Type B pancreatic cell (in vitro differentiated cells): Measurements from ENCODE around the gene EMX1. TPM values are rescaled to one million over a fixed set of nuclear protein-coding genes. Genes with fewer than 3 reads are reported as not detected.
A peak's percentile ranks its signal among the peaks of the same experiment; 100 is the strongest.

ENCODE experiments used
- DNase-seq: peaks from one replicate; pipeline ENCODE4 v3.0.0; 2021; ENCODE audit warnings: mixed read lengths; ENCODE audit not compliant: unreplicated experiment; ENCODE audit errors: extremely low spot score
- H3K27ac Mint-ChIP-seq: 2 replicates; pipeline ENCODE4 v1.8.0; 2021; ENCODE audit warnings: mild to moderate bottlenecking, mixed read lengths
- H3K27me3 Mint-ChIP-seq: 2 replicates; pipeline ENCODE4 v1.8.0; 2021; ENCODE audit warnings: mixed read lengths
- H3K36me3 Mint-ChIP-seq: 2 replicates; pipeline ENCODE4 v1.8.0; 2021; ENCODE audit warnings: mixed read lengths
- H3K4me1 Mint-ChIP-seq: one replicate; pipeline ENCODE4 v1.8.0; 2021; ENCODE audit warnings: mixed read lengths; ENCODE audit not compliant: unreplicated experiment
- H3K4me3 Mint-ChIP-seq: 2 replicates; pipeline ENCODE4 v1.8.0; 2021; ENCODE audit warnings: mild to moderate bottlenecking, mixed read lengths
- H3K9me3 Mint-ChIP-seq: 2 replicates; pipeline ENCODE4 v1.8.0; 2021; ENCODE audit warnings: mixed read lengths
- CTCF ChIP-seq: fragments of 200-600 bp; sonication (generic); conservative IDR thresholded peaks from 2 replicates; pipeline ENCODE4 v1.5.0; 2021; ENCODE audit warnings: antibody characterized with exemption, mild to moderate bottlenecking
- total RNA-seq: library from RNA; stranded (reverse); gene quantifications from 2 replicates; pipeline ENCODE4 v1.2.1, GENCODE V29; 2021; ENCODE audit warnings: low replicate concordance

EMX1 gene
- total RNA-seq, 1 donor from 2014 or later: 0.97 TPM

GRCh38 chr2:72915320-72915906 lies 1.9 kb upstream of the EMX1 start:
- H3K4me3 Mint-ChIP-seq: peak overlapping the region; percentile 76
- peaks cover 86% of the 10 kb centered on the region for H3K27me3 Mint-ChIP-seq
- H3K36me3 Mint-ChIP-seq: no peaks in the 10 kb centered on the region
- H3K4me1 Mint-ChIP-seq: peaks cover 5% of the 10 kb centered on the region
- peak overlapping the region; percentile 11 for H3K27ac Mint-ChIP-seq
- no peaks in the 10 kb centered on the region for H3K9me3 Mint-ChIP-seq
- TF ChIP-seq CTCF: no peak
- DNase-seq: peak; percentile 50

DNA sequence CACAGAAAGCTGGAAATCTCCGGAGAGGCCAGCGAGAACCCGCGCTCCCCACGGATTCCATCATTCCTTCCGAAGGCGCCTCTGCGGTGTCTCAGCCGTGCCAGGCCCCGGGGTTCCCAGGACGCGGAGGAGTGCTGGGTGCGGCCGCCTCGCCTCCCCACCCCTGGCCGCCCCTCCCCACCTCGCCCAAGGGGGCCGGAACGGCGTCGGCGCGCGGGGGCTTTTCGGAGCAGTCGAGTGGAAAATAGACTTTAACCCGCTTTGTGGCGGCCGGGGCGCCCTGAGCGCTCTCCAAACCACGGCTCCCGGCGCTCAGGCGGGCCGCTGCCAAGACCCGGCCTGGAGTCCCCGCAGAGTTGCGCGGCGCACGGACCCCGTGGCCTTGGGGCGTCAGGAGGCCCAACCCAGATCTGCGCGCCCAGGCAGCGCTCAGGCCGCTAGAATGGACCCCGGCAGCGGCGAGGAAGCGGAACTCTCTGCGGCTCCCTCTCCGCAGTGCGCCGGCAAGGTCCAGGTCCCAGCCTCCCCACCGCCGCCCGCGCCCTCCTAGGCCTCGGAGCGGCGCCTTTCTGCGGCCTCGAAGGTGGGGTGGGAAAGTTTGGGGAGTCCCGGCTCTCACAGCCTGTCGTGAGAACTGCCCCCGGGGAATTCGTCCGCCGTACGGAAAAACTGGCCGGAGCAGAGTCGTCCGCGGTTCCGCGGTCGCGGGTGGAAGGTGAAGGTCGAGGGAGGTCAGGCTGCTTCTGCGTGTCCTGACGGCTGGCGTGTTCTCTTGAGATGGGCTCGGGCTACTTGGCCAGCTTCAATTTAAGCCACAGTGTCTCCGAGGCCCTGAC lies 1.2 kb upstream of the EMX1 start:
- peak overlapping the region; percentile 76 for H3K4me3 Mint-ChIP-seq
- peaks cover 86% of the 10 kb centered on the region for H3K27me3 Mint-ChIP-seq
- H3K9me3 Mint-ChIP-seq: no peaks in the 10 kb centered on the region
- H3K27ac Mint-ChIP-seq: no peak overlapping the region
- peak; percentile 72 for DNase-seq
- H3K4me1 Mint-ChIP-seq: peaks cover 5% of the 10 kb centered on the region
- no peaks in the 10 kb centered on the region for H3K36me3 Mint-ChIP-seq
- no peak for TF ChIP-seq CTCF

DNA sequence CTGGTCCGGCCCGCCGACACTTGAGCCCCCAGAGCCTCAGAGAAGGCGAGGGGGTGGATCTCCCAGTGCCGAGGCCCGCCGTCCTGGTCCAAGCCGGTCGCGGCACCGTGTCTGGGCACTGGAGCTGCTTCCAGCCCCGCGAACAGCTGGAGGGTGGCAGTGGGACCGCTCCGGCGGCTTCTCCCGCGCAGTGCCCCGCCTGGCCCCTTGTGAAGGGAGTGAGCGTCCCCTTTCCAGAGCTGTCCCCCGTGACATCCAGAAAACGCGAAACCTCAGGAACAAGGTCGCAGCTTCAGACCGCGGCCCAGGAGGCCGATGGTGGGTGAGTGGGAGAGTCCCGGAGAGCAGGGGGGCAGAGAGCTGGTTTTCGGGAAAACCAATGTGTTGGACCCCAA lies 579 bp upstream of the EMX1 start:
- H3K27ac Mint-ChIP-seq: no peak overlapping the region
- peaks cover 5% of the 10 kb centered on the region for H3K4me1 Mint-ChIP-seq
- H3K36me3 Mint-ChIP-seq: no peaks in the 10 kb centered on the region
- peak overlapping the region; percentile 84 for H3K4me3 Mint-ChIP-seq
- DNase-seq: peak; percentile 69
- H3K9me3 Mint-ChIP-seq: no peaks in the 10 kb centered on the region
- peaks cover 86% of the 10 kb centered on the region for H3K27me3 Mint-ChIP-seq
- no peak for TF ChIP-seq CTCF

DNA sequence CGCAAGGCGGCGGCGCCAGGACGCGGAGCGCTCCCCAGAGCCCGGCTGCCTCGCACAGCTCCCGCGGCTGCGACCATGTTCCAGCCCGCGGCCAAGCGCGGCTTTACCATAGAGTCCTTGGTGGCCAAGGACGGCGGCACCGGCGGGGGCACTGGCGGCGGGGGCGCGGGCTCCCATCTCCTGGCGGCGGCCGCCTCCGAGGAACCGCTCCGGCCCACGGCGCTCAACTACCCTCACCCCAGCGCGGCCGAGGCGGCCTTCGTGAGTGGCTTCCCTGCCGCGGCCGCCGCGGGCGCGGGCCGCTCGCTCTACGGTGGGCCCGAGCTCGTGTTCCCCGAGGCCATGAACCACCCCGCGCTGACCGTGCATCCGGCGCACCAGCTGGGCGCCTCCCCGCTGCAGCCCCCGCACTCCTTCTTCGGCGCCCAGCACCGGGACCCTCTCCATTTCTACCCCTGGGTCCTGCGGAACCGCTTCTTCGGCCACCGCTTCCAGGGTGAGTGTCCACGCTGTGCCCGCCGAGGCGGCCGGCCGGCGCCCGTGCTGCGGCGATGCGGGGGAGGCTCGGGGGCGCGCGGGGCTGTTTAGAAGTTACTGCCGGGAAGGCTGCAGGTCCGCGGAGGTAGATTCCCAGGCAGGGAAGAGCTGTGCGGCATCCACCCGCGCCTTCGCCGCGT lies 696 bp downstream of the EMX1 start:
- Mint-ChIP-seq H3K4me3 (peak overlapping the region; percentile 79), H3K27ac (no peak overlapping the region), H3K9me3 (no peaks in the 10 kb centered on the region), H3K36me3 (no peaks in the 10 kb centered on the region), H3K4me1 (peaks cover 5% of the 10 kb centered on the region), H3K27me3 (peaks cover 86% of the 10 kb centered on the region)
- DNase-seq: peak; percentile 68
- no peak for TF ChIP-seq CTCF

DNA sequence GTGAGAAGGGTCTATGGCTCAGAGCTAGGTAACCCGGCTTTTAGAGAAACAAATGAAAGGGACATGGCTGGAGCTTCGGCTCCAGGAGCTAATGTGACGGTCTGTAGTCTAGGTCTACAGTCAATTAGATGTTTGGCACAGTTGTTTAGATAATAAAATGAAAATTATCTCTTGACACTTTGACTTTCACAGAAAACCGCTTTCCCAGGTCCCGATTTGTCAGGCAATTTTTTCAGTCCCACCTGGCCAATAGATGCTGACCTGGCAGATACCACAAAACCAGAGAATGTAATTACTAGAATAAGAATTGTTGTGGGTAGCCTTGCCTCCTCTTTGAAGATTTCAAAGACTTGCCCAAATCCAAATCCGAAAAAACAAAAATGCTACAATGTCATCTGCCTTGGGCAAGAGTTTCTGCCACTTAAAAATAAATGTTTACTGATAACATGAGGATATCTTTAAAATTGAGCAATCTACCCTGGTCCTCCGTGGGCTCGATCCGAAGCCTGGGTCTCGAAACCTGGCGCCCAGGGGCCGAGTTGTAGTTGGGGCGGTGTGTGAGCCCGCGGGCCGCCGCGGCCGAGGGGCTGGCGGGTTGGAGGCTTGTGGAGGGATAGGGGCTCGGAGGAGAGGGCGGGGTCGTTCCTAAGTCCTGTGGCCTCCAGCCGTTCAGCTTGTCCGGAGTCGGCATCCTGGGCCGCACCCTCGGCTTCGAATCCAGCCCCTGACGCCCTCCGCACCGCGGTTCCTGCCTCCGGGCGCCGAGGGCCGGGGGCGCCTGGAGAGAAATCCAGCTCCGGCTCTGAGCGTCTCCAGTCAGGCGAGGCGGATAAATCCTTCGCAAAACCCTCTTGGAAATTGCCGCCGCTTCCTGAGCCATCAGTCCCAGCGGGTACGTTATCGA lies 2.3 kb downstream of the EMX1 start:
- peaks cover 81% of the 10 kb centered on the region for H3K27me3 Mint-ChIP-seq
- H3K27ac Mint-ChIP-seq: no peak overlapping the region
- H3K4me1 Mint-ChIP-seq: peaks cover 6% of the 10 kb centered on the region
- no peaks in the 10 kb centered on the region for H3K9me3 Mint-ChIP-seq
- H3K4me3 Mint-ChIP-seq: peak overlapping the region; percentile 73
- TF ChIP-seq CTCF: no peak
- DNase-seq: peak; percentile 68
- no peaks in the 10 kb centered on the region for H3K36me3 Mint-ChIP-seq
